Neural progenitor cell (in vitro differentiated cells): Measurements from ENCODE around the gene PLEKHO1. TPM values are rescaled to one million over a fixed set of nuclear protein-coding genes. Genes with fewer than 3 reads are reported as not detected.

Experiments used
- DNase-seq: peaks from one replicate; pipeline ENCODE4 v3.0.0-alpha.2; 2016; ENCODE audit warnings: low spot score
- H2AFZ ChIP-seq: fragments of 200-600 bp; sonication (generic); replicated peaks from 2 replicates; pipeline ENCODE4 v1.6.1; 2016; ENCODE audit warnings: antibody characterized with exemption
- H3F3A ChIP-seq: fragments of 200-600 bp; sonication (generic); 2 replicates; pipeline ENCODE4 v1.6.1; 2016; ENCODE audit warnings: antibody characterized with exemption, low read depth
- H3K27ac ChIP-seq: fragments of 200-600 bp; sonication (generic); 2 replicates; pipeline ENCODE4 v1.5.1; 2016; ENCODE audit warnings: mild to moderate bottlenecking
- H3K27me3 ChIP-seq: fragments of 200-600 bp; sonication (generic); 2 replicates; pipeline ENCODE4 v1.6.1; 2016; ENCODE audit warnings: mild to moderate bottlenecking, moderate library complexity
- H3K36me3 ChIP-seq: fragments of 200-600 bp; sonication (generic); 2 replicates; pipeline ENCODE4 v1.5.1; 2016
- H3K4me1 ChIP-seq: fragments of 200-600 bp; sonication (generic); 2 replicates; pipeline ENCODE4 v1.6.1; 2016; ENCODE audit warnings: mixed run types
- H3K4me2 ChIP-seq: fragments of 200-600 bp; sonication (generic); 2 replicates; pipeline ENCODE4 v1.6.1; 2016
- H3K4me3 ChIP-seq: fragments of 200-600 bp; sonication (generic); 2 replicates; pipeline ENCODE4 v1.5.1; 2016
- H3K79me2 ChIP-seq: fragments of 200-600 bp; sonication (generic); 2 replicates; pipeline ENCODE4 v1.6.1; 2016; ENCODE audit warnings: low read depth
- H3K9ac ChIP-seq: fragments of 200-600 bp; sonication (generic); 2 replicates; pipeline ENCODE4 v1.6.1; 2016
- H3K9me3 ChIP-seq: fragments of 200-600 bp; sonication (generic); 2 replicates; pipeline ENCODE4 v1.5.1; 2016; ENCODE audit warnings: low read depth
- H4K20me1 ChIP-seq: fragments of 200-600 bp; sonication (generic); 2 replicates; pipeline ENCODE4 v1.6.1; 2016; ENCODE audit warnings: low read depth
- H3K27ac Mint-ChIP-seq: 3 replicates; pipeline ENCODE4 v1.8.0; 2021; ENCODE audit warnings: mixed read lengths
- H3K27me3 Mint-ChIP-seq: 2 replicates; pipeline ENCODE4 v1.8.0; 2022; ENCODE audit warnings: low read depth, mild to moderate bottlenecking, inconsistent platforms, moderate library complexity, mixed read lengths; ENCODE audit not compliant: insufficient read depth
- H3K36me3 Mint-ChIP-seq: 3 replicates; pipeline ENCODE4 v1.8.0; 2021; ENCODE audit warnings: mixed read lengths
- H3K4me1 Mint-ChIP-seq: 3 replicates; pipeline ENCODE4 v1.8.0; 2021; ENCODE audit warnings: mixed read lengths
- H3K4me3 Mint-ChIP-seq: 3 replicates; pipeline ENCODE4 v1.8.0; 2021; ENCODE audit warnings: mild to moderate bottlenecking, moderate library complexity, mixed read lengths
- H3K9me3 Mint-ChIP-seq: 3 replicates; pipeline ENCODE4 v1.8.0; 2020; ENCODE audit warnings: mixed read lengths
- CTCF ChIP-seq: fragments of 200-600 bp; sonication (generic); IDR thresholded peaks from 2 replicates; pipeline ENCODE4 v1.5.1; 2017; ENCODE audit warnings: antibody characterized with exemption, mild to moderate bottlenecking
- EZH2 ChIP-seq: fragments of 200-600 bp; sonication (generic); IDR thresholded peaks from 2 replicates; pipeline ENCODE4 v1.6.1; 2017; ENCODE audit warnings: antibody characterized with exemption, mild to moderate bottlenecking, moderate library complexity
- EZH2phosphoT487 ChIP-seq: fragments of 200-600 bp; sonication (generic); IDR thresholded peaks from 2 replicates; pipeline ENCODE4 v1.6.1; 2017; ENCODE audit warnings: antibody characterized with exemption
- total RNA-seq: library from RNA; depleted of rRNA; stranded (reverse); fragments of >200 nt; gene quantifications from 2 replicates; pipeline ENCODE4 v1.2.3, GENCODE V29; 2015; ENCODE audit warnings: low replicate concordance

PLEKHO1 gene
- total RNA-seq, 1 donor from 2014 or later: 39.3 TPM

GRCh38 chr1:150148837-150149270 lies 862 bp upstream of the PLEKHO1 start:
- peak overlapping the region; percentile 83 for H2AFZ ChIP-seq
- H3K27ac ChIP-seq: no peak overlapping the region
- peaks cover 44% of the 10 kb centered on the region for H3K79me2 ChIP-seq
- no peaks in the 10 kb centered on the region for H3K9me3 ChIP-seq
- H3K4me1 Mint-ChIP-seq: peaks cover 42% of the 10 kb centered on the region
- peak overlapping the region; percentile 69 for H3K9ac ChIP-seq
- H3K27me3 ChIP-seq: no peaks in the 10 kb centered on the region
- peak overlapping the region; percentile 98 for H3K27ac Mint-ChIP-seq
- no peak for TF ChIP-seq EZH2phosphoT487
- TF ChIP-seq EZH2: no peak
- H3K9me3 Mint-ChIP-seq: no peaks in the 10 kb centered on the region
- peaks cover 21% of the 10 kb centered on the region for H3K4me1 ChIP-seq
- DNase-seq: peak; percentile 28
- H3K36me3 ChIP-seq: no peaks in the 10 kb centered on the region
- H3K4me3 ChIP-seq: peak overlapping the region; percentile 95
- peaks cover 16% of the 10 kb centered on the region for H3K36me3 Mint-ChIP-seq
- peaks cover 21% of the 10 kb centered on the region for H3F3A ChIP-seq
- H4K20me1 ChIP-seq: peaks cover 30% of the 10 kb centered on the region
- peak overlapping the region; percentile 98 for H3K4me3 Mint-ChIP-seq
- peaks cover 10% of the 10 kb centered on the region for H3K27me3 Mint-ChIP-seq
- H3K4me2 ChIP-seq: peak overlapping the region; percentile 98

- H3K79me2 ChIP-seq: peaks cover 53% of the 10 kb centered on the region
- H3K36me3 ChIP-seq: no peaks in the 10 kb centered on the region
- peak overlapping the region; percentile 95 for H3K4me3 ChIP-seq
- peak overlapping the region; percentile 98 for H3K4me2 ChIP-seq
- DNase-seq: peak; percentile 85
- Mint-ChIP-seq H3K27me3 (peaks cover 11% of the 10 kb centered on the region), H3K36me3 (peaks cover 29% of the 10 kb centered on the region), H3K27ac (peak overlapping the region; percentile 99), H3K4me3 (peak overlapping the region; percentile 98), H3K4me1 (peaks cover 44% of the 10 kb centered on the region), H3K9me3 (no peaks in the 10 kb centered on the region)
- no peaks in the 10 kb centered on the region for H3K27me3 ChIP-seq
- H4K20me1 ChIP-seq: peaks cover 41% of the 10 kb centered on the region
- no peak overlapping the region for H3K27ac ChIP-seq
- no peaks in the 10 kb centered on the region for H3K9me3 ChIP-seq
- no peak for TF ChIP-seq EZH2
- no peak for TF ChIP-seq CTCF
- no peak for TF ChIP-seq EZH2phosphoT487
- peak overlapping the region; percentile 74 for H2AFZ ChIP-seq
- peaks cover 21% of the 10 kb centered on the region for H3F3A ChIP-seq
- peaks cover 21% of the 10 kb centered on the region for H3K4me1 ChIP-seq
- H3K9ac ChIP-seq: peak overlapping the region; percentile 83
Measured at GRCh38 chr1:150150133-150151021, 661 bp downstream of the PLEKHO1 start.

GRCh38 chr1:150151291-150152181 lies 1.8 kb downstream of the PLEKHO1 start:
- H3K4me1 Mint-ChIP-seq: peaks cover 44% of the 10 kb centered on the region
- H3K27me3 Mint-ChIP-seq: peaks cover 11% of the 10 kb centered on the region

More at GRCh38 chr1:150151291-150152181, 1.8 kb downstream of the PLEKHO1 start:
- H3K36me3 Mint-ChIP-seq: peaks cover 41% of the 10 kb centered on the region
- Histone ChIP-seq H3K4me3 (peak overlapping the region; percentile 95), H4K20me1 (peaks cover 46% of the 10 kb centered on the region), H3F3A (peaks cover 18% of the 10 kb centered on the region), H2AFZ (no peak overlapping the region), H3K9ac (peak overlapping the region; percentile 83), H3K4me2 (peak overlapping the region; percentile 98), H3K79me2 (peaks cover 53% of the 10 kb centered on the region), H3K27ac (no peak overlapping the region), H3K36me3 (peaks cover 6% of the 10 kb centered on the region), H3K27me3 (no peaks in the 10 kb centered on the region), H3K4me1 (peaks cover 21% of the 10 kb centered on the region), H3K9me3 (no peaks in the 10 kb centered on the region)
- H3K27ac Mint-ChIP-seq: peak overlapping the region; percentile 99
- TF ChIP-seq CTCF: no peak
- no peak for TF ChIP-seq EZH2phosphoT487
- TF ChIP-seq EZH2: no peak
- peak overlapping the region; percentile 98 for H3K4me3 Mint-ChIP-seq
- H3K9me3 Mint-ChIP-seq: no peaks in the 10 kb centered on the region
- DNase-seq: no peak
